Panc1 (cell line): ENCODE measurements around the gene CLCN2. TPM values are rescaled to one million over a fixed set of nuclear protein-coding genes. Genes with fewer than 3 reads are reported as not detected.

Source experiments
- ATAC-seq: fragments of 200-7000 bp; cut with Tn5 transposase; 2 replicates; pipeline ENCODE4 v1.9.1; 2020; ENCODE audit warnings: mild to moderate bottlenecking, moderate library complexity
- BruUV-seq: library from RNA; stranded (reverse); fragments of 400-500 nt; replicated peaks from 2 replicates; lab custom pipeline; 2021; lab: Mats Ljungman, UMichigan
- CTCF ChIA-PET: fragments of 300-600 bp; sonication (Branson Sonifier 250); formaldehyde crosslinking; loops from one replicate; lab custom pipeline; 2022; ENCODE audit warnings: antibody characterized with exemption; lab: Charles Lee
- POLR2A ChIA-PET: fragments of 300-600 bp; sonication (Branson Sonifier 250); formaldehyde crosslinking; loops from one replicate; lab custom pipeline; 2022; ENCODE audit warnings: antibody characterized with exemption; lab: Charles Lee
- DNase-seq: peaks from one replicate; pipeline ENCODE4 v3.0.0-alpha.2; 2010; ENCODE audit warnings: low read depth, low spot score
- H3K27ac ChIP-seq: 2 replicates; pipeline ENCODE4 v1.5.1; 2011; ENCODE audit warnings: mild to moderate bottlenecking, low read length, inconsistent platforms
- H3K27me3 ChIP-seq: fragments of 200-500 bp; sonication (Bioruptor generic); 2 replicates; pipeline ENCODE4 v1.6.0; 2014; ENCODE audit warnings: low read length, inconsistent platforms; ENCODE audit not compliant: control insufficient read depth, insufficient read depth
- H3K36me3 ChIP-seq: fragments of 200-500 bp; sonication (Bioruptor generic); 2 replicates; pipeline ENCODE4 v1.5.1; 2014; ENCODE audit warnings: inconsistent platforms, mild to moderate bottlenecking, low read length, moderate library complexity; ENCODE audit not compliant: control insufficient read depth, insufficient read depth
- H3K4me1 ChIP-seq: 2 replicates; pipeline ENCODE4 v1.5.1; 2011; ENCODE audit warnings: inconsistent platforms, mild to moderate bottlenecking, low read length, moderate library complexity; ENCODE audit not compliant: control insufficient read depth, insufficient read depth
- H3K4me3 ChIP-seq, 2 experiments: 2 replicates each; pipeline ENCODE4 v1.5.1; 2011 to 2012; ENCODE audit warnings: low read depth in 2 of 2, low read length in 2 of 2, mild to moderate bottlenecking in 2 of 2, inconsistent platforms in 1 of 2, moderate library complexity in 1 of 2
- H3K9me3 ChIP-seq: fragments of 200-500 bp; sonication (Bioruptor generic); 2 replicates; pipeline ENCODE4 v1.5.1; 2014; ENCODE audit warnings: low read depth, mild to moderate bottlenecking, inconsistent platforms, low read length, moderate library complexity; ENCODE audit not compliant: control insufficient read depth, insufficient read depth
- POLR2AphosphoS5 ChIP-seq: IDR thresholded peaks from 2 replicates; pipeline ENCODE4 v1.6.1; 2012; ENCODE audit warnings: mild to moderate bottlenecking, low read depth, low read length, moderate library complexity
- SIN3A ChIP-seq: IDR thresholded peaks from 2 replicates; pipeline ENCODE4 v1.6.1; 2012; ENCODE audit warnings: low read depth, mild to moderate bottlenecking, low read length, moderate library complexity, borderline replicate concordance; ENCODE audit not compliant: insufficient read depth
- TCF7L2 ChIP-seq: IDR thresholded peaks from 2 replicates; pipeline ENCODE4 v1.6.1; 2011; ENCODE audit warnings: mild to moderate bottlenecking, low read depth, low read length, inconsistent platforms
- in situ Hi-C: cut with HindIII; loops from 2 replicates; pipeline ENCODE4 v1.10.0; 2016; ENCODE audit warnings: low sequenced_read_pairs, low pct_unique_long_range_greater_than_20kb
- intact Hi-C: fragments of 100-400 bp; cut with micrococcal nuclease; formaldehyde crosslinking; loops from one replicate; pipeline ENCODE4 v1.10.0; 2022; ENCODE audit not compliant: unreplicated experiment
- total RNA-seq: library from RNA; stranded (reverse); gene quantifications from one replicate; pipeline ENCODE4 v1.2.1, GENCODE V29; 2021; ENCODE audit not compliant: unreplicated experiment
- TF ChIP-seq, protein P1 (sequence below): fragments of 450-650 bp; IDR thresholded peaks from 2 replicates; pipeline ENCODE4 v1.5.1; 2017; ENCODE audit warnings: mild to moderate bottlenecking
- TF ChIP-seq, protein P2 (sequence below), 2 experiments: IDR thresholded peaks; 2 replicates each; pipeline ENCODE4 v1.6.1; 2011 to 2012; ENCODE audit warnings: low read depth in 2 of 2, control low read depth in 1 of 2, low read length in 1 of 2, mild to moderate bottlenecking in 1 of 2, moderate library complexity in 1 of 2; ENCODE audit not compliant: insufficient read depth in 1 of 2

The CLCN2 gene
- total RNA-seq, 1 experiment from 2014 or later, result 22.5 TPM

DNA sequence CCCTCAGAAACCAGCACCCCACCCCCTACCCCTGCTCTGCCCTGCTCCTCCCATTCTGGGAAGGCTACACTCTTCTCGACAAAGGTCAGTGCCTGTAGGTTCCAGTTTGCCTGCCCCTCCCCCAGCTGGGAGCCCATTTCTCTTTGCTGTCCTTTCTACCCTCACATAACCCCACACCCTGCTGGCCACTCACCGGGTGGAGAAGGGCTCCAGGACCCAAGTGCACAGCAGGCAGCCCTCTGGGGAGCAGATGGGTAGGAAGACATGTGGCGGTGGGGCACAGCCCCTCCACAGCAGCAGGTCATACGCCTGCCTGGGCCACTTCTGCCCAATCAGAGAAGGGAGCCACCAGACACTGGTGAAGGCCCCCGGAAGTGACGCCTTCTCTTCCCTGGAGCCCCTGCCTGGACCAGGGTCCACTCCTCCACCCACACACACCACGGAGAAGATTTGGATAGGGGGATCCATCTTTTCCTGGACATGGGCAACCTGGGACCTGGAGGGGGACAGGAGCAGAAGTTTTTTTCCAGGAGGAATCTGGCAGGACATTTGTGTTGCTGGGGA is 16.6 kb upstream of the CLCN2 start, which contains the start of gene THPO:
THPO (minus strand) TSS at position 326 of the 564 bp plus-strand sequence. CDS start 1,948 bp downstream, outside the sequence.
- H3K27me3 ChIP-seq, result peaks cover 16% of the 10 kb centered on the region
- H3K4me3 ChIP-seq, result no peak within 1 kb of the TSS
- H3K27ac ChIP-seq, result no peak within 1 kb of the TSS
- in situ Hi-C loops, result no loop called here
- ATAC-seq, result no peak
- ChIA-PET POLR2A (no interaction called here), CTCF (interaction anchor here (0.7 kb wide), 2 partner anchors 137 to 164 kb away, joined by 3 to 4 read pairs; no protein-coding TSS in a partner anchor)
- H3K36me3 ChIP-seq, result no peaks in the 10 kb centered on the region
- BruUV-seq, result no TSS peak
- DNase-seq, result no peak
- H3K9me3 ChIP-seq, result no peaks in the 10 kb centered on the region
- intact Hi-C loops, result loop anchor here (10.0 kb wide), 1 partner anchor 137 kb away; no protein-coding TSS in a partner anchor
- no peaks in the 10 kb centered on the region for H3K4me1 ChIP-seq
- TF ChIP-seq, protein P1, sequence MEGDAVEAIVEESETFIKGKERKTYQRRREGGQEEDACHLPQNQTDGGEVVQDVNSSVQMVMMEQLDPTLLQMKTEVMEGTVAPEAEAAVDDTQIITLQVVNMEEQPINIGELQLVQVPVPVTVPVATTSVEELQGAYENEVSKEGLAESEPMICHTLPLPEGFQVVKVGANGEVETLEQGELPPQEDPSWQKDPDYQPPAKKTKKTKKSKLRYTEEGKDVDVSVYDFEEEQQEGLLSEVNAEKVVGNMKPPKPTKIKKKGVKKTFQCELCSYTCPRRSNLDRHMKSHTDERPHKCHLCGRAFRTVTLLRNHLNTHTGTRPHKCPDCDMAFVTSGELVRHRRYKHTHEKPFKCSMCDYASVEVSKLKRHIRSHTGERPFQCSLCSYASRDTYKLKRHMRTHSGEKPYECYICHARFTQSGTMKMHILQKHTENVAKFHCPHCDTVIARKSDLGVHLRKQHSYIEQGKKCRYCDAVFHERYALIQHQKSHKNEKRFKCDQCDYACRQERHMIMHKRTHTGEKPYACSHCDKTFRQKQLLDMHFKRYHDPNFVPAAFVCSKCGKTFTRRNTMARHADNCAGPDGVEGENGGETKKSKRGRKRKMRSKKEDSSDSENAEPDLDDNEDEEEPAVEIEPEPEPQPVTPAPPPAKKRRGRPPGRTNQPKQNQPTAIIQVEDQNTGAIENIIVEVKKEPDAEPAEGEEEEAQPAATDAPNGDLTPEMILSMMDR, result no peak
- TF ChIP-seq, protein P2, sequence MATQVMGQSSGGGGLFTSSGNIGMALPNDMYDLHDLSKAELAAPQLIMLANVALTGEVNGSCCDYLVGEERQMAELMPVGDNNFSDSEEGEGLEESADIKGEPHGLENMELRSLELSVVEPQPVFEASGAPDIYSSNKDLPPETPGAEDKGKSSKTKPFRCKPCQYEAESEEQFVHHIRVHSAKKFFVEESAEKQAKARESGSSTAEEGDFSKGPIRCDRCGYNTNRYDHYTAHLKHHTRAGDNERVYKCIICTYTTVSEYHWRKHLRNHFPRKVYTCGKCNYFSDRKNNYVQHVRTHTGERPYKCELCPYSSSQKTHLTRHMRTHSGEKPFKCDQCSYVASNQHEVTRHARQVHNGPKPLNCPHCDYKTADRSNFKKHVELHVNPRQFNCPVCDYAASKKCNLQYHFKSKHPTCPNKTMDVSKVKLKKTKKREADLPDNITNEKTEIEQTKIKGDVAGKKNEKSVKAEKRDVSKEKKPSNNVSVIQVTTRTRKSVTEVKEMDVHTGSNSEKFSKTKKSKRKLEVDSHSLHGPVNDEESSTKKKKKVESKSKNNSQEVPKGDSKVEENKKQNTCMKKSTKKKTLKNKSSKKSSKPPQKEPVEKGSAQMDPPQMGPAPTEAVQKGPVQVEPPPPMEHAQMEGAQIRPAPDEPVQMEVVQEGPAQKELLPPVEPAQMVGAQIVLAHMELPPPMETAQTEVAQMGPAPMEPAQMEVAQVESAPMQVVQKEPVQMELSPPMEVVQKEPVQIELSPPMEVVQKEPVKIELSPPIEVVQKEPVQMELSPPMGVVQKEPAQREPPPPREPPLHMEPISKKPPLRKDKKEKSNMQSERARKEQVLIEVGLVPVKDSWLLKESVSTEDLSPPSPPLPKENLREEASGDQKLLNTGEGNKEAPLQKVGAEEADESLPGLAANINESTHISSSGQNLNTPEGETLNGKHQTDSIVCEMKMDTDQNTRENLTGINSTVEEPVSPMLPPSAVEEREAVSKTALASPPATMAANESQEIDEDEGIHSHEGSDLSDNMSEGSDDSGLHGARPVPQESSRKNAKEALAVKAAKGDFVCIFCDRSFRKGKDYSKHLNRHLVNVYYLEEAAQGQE (IDR thresholded peaks at IDR 0.05; ENCODE audit: insufficient read depth in 1 of 2, low read depth in 2 of 2, low read length in 1 of 2), result no peak
- TF ChIP-seq POLR2AphosphoS5, result no peak
- no peak for TF ChIP-seq TCF7L2
- no peak for TF ChIP-seq SIN3A

DNA sequence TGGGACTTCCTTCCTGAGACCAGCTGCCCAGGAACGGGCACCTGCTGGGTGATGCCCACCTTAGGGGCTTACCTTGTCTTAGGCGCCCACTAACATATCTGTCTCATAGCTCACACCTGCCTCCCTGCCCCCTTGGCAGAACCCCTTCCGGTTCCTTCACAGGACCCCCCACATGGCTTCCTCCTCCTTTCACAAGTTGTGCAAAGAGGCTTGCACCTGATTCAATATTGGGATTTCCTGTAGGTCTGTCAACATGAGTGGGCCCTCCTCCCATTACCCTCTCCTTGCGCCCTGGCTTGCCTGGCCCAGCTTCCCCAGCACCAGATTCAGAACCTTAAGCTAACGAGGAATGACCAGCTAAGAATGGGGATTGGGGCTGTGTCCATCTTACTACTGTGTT is 16.0 kb upstream of the CLCN2 start:
- ChIA-PET POLR2A (no interaction called here), CTCF (interaction anchor here (0.7 kb wide), 1 partner anchor 138 kb away, joined by 3 read pairs; no protein-coding TSS in a partner anchor)
- TF ChIP-seq, protein P2 (IDR thresholded peaks at IDR 0.05; ENCODE audit: insufficient read depth in 1 of 2, low read depth in 2 of 2, low read length in 1 of 2), result no peak
- TF ChIP-seq POLR2AphosphoS5, result no peak
- TF ChIP-seq, protein P1, result no peak
- TF ChIP-seq TCF7L2, result no peak
- TF ChIP-seq SIN3A, result no peak
- no peak for DNase-seq
- no peak for ATAC-seq
- intact Hi-C loops, result loop anchor here (10.0 kb wide), 1 partner anchor 137 kb away; no protein-coding TSS in a partner anchor
- in situ Hi-C loops, result no loop called here
- no TSS peak for BruUV-seq
- H3K4me3 ChIP-seq, result no peak overlapping the region
- H3K36me3 ChIP-seq, result no peaks in the 10 kb centered on the region
- no peak overlapping the region for H3K27ac ChIP-seq
- H3K4me1 ChIP-seq, result no peaks in the 10 kb centered on the region
- H3K9me3 ChIP-seq, result no peaks in the 10 kb centered on the region
- peaks cover 16% of the 10 kb centered on the region for H3K27me3 ChIP-seq
